Measurements from ENCODE around the gene PTPRK.

The PTPRK gene

GRCh38 chr6:128376952-128377503, 143.4 kb downstream of the PTPRK start:
- H3K27me3 ChIP-seq: no peaks in the 10 kb centered on the region
- H3K27ac ChIP-seq: no peak overlapping the region
- H3K9me3 ChIP-seq: no peaks in the 10 kb centered on the region
- H3K4me3 ChIP-seq (ENCODE audit: low read depth in 1 of 2, low read length in 1 of 2): no peak overlapping the region
- H3K4me1 ChIP-seq (ENCODE audit: control insufficient read depth in 1 of 2, insufficient read depth in 1 of 2, low read depth in 1 of 2, low read length in 1 of 2): no peaks in the 10 kb centered on the region
- no peak for TF ChIP-seq CTCF (IDR thresholded peaks at IDR 0.05)
- no peaks in the 10 kb centered on the region for H3K36me3 ChIP-seq

- TF ChIP-seq CTCF (IDR thresholded peaks at IDR 0.05): no peak
Observed at GRCh38 chr6:128371136-128371535, 149.3 kb downstream of the PTPRK start.

GRCh38 chr6:128370072-128370471, 150.3 kb downstream of the PTPRK start:
- no peak for TF ChIP-seq CTCF (IDR thresholded peaks at IDR 0.05)
- H3K4me3 ChIP-seq (ENCODE audit: low read depth in 1 of 2, low read length in 1 of 2): no peak overlapping the region
- H3K9me3 ChIP-seq: no peaks in the 10 kb centered on the region
- H3K27me3 ChIP-seq: no peaks in the 10 kb centered on the region
- no peaks in the 10 kb centered on the region for H3K36me3 ChIP-seq
- H3K4me1 ChIP-seq (ENCODE audit: control insufficient read depth in 1 of 2, insufficient read depth in 1 of 2, low read depth in 1 of 2, low read length in 1 of 2): no peaks in the 10 kb centered on the region
- no peak overlapping the region for H3K27ac ChIP-seq

More at GRCh38 chr6:128371136-128371535, 149.3 kb downstream of the PTPRK start:
- Histone ChIP-seq H3K4me3 (ENCODE audit: low read depth in 1 of 2, low read length in 1 of 2) (no peak overlapping the region), H3K4me1 (ENCODE audit: control insufficient read depth in 1 of 2, insufficient read depth in 1 of 2, low read depth in 1 of 2, low read length in 1 of 2) (no peaks in the 10 kb centered on the region), H3K36me3 (no peaks in the 10 kb centered on the region), H3K27ac (no peak overlapping the region), H3K9me3 (no peaks in the 10 kb centered on the region), H3K27me3 (no peaks in the 10 kb centered on the region)

- H3K27me3 ChIP-seq: no peaks in the 10 kb centered on the region
- TF ChIP-seq CTCF (IDR thresholded peaks at IDR 0.05): no peak
- H3K27ac ChIP-seq: no peak overlapping the region
- no peaks in the 10 kb centered on the region for H3K9me3 ChIP-seq
- no peaks in the 10 kb centered on the region for H3K4me1 ChIP-seq (ENCODE audit: control insufficient read depth in 1 of 2, insufficient read depth in 1 of 2, low read depth in 1 of 2, low read length in 1 of 2)
- no peaks in the 10 kb centered on the region for H3K36me3 ChIP-seq
- no peak overlapping the region for H3K4me3 ChIP-seq (ENCODE audit: low read depth in 1 of 2, low read length in 1 of 2)
Observed at GRCh38 chr6:128368213-128368944, 152.0 kb downstream of the PTPRK start.

GRCh38 chr6:128367437-128367836, 153.0 kb downstream of the PTPRK start:
- no peak overlapping the region for H3K4me3 ChIP-seq (ENCODE audit: low read depth in 1 of 2, low read length in 1 of 2)
- H3K27me3 ChIP-seq: no peaks in the 10 kb centered on the region
- H3K27ac ChIP-seq: no peak overlapping the region
- no peak for TF ChIP-seq CTCF (IDR thresholded peaks at IDR 0.05)
- no peaks in the 10 kb centered on the region for H3K36me3 ChIP-seq
- H3K9me3 ChIP-seq: no peaks in the 10 kb centered on the region
- no peaks in the 10 kb centered on the region for H3K4me1 ChIP-seq (ENCODE audit: control insufficient read depth in 1 of 2, insufficient read depth in 1 of 2, low read depth in 1 of 2, low read length in 1 of 2)

Measured in neutrophil (primary cell).